HK-2 (cell line): ENCODE results near the gene PGM2L1.
A peak's percentile ranks its signal among the peaks of the same experiment; 100 is the strongest.
"Not testable (repeated sequence)": the region's sequence is repeated elsewhere in the genome, so short reads cannot be mapped to it uniquely, and the experiment has no call there.

ENCODE experiments used
- DNase-seq: peaks from one replicate; pipeline ENCODE4 v3.0.0-alpha.2; 2018; ENCODE audit not compliant: unreplicated experiment

Gene PGM2L1

GRCh38 chr11:74338963-74339362, 59.3 kb downstream of the PGM2L1 start:
- DNase-seq: no peak

- DNase-seq: no peak
These were observed 65.0 kb downstream of the PGM2L1 start for GRCh38 chr11:74333193-74333592.

DNA sequence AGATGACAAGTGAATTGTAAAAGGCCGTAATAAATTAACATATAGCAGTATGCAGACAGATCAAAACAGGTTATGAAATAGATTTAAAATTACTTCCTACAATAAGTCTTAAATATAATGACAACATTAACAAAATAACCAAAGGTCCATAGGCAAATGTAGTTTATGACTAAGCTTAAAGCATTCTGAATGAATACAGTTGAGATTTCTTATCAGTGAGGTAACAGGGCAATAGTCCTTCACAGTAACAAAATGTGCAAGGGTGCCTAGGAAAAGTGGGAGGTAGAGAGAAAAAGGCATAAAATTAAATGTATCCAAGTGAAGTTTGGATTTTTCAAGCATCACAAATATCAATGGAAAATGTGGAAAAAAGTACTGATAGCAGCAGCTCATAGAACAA, 65.9 kb downstream of the PGM2L1 start:
- DNase-seq: no peak

GRCh38 chr11:74331000-74331399, 67.2 kb downstream of the PGM2L1 start:
- DNase-seq: not testable (repeated sequence)

DNA sequence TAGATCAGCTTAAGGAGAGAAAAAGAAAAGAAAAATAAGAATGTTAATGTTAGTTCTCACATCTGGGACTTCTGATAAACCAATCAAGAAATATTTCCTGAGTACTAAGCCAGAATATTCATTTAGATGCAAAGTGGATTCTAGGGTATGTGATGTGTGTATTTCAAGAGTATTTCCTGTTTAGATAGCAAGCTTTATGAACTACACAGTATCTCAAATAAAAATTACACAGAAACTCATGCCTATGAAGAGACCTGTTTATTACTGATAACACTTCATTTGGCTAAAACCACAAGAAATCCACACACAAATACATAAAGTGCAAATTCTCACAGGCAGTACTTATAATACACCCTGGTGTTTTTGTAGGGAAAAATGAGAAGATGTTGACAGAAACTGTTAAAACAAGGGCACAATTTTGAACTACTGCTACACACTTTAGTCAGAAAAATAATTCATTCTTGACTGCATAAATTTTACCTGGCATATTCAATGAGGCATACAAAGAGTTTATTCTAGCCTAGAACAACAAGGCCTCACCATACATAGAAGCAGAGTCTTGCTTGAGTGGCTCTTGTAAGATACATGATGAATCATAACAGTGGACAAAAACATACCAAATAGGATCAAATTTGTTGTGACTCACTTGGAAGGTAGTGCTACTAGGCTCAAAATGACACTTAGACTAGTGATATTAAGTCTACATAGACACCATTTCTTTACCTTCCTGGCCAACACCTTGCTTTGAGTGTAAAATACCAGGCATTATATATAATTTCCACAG, 68.0 kb downstream of the PGM2L1 start:
- DNase-seq: no peak

DNA sequence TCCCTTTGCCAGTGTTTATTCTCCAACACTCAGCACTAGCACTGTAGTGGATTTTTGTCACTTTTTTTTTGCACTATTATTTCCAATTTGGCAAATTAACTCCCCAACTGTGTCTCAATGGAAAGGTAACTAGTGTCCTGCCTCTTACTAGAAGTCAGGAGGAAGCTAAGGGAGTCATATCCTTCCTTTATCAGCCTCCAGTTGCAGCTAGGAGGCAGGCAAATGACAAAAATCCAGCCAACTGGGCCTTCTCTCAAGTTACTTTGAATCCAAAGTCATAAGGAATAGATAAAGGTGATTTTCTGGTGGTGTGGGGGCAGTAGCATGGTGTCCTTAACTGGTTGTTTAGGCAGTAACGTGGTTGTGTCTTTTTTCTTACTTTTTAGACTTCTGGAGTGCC, 71.2 kb downstream of the PGM2L1 start:
- DNase-seq: no peak

GRCh38 chr11:74326665-74327064, 71.6 kb downstream of the PGM2L1 start:
- no peak for DNase-seq

DNA sequence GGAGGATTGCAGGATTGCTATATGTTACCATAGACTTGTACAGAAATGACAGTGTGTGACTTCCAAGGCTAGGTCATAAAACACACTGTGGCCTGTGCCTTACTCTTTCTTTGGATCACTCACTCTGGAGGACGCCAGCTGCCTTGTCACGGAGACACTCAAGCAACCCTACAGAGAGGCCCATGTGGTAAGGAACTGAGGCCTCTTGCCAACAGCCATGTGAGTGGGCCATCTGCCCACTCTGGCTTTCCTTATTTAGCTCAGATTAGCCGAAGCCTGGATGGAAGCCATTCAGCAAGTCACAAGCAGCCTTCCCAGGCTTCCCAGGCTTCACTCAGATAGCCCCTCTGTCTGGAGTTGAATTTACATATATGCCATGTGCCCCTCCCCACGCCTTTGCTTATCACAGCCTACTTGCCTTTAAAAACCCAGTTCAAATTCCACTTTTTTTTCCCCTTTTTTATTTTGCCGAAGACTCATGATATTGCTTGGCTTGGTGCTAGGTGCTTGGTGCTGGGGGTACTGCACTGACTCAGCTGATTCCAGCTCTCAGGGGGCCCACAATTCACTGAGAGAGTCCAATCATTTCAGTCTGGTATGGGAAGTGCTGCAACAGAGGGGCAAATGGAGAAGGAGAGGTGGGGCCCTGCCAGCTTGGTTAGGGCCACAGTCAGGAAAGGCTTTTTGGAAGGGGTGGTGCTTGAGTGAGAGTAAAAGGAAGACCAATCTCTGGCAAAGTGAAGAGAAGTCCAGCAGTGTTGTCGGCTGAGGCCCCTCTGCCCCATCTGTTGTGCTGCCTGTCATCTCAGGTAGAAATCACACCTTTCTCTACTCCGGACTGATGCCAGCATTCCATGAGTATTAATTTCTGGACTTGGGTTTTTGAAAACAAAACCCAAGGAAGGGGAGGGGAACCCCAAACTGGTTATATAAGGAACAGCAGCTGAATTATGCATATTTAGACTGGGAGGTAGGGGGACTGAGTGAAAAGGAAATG, 72.3 kb downstream of the PGM2L1 start:
- no peak for DNase-seq

GRCh38 chr11:74322667-74323066, 75.6 kb downstream of the PGM2L1 start:
- no peak for DNase-seq

DNA sequence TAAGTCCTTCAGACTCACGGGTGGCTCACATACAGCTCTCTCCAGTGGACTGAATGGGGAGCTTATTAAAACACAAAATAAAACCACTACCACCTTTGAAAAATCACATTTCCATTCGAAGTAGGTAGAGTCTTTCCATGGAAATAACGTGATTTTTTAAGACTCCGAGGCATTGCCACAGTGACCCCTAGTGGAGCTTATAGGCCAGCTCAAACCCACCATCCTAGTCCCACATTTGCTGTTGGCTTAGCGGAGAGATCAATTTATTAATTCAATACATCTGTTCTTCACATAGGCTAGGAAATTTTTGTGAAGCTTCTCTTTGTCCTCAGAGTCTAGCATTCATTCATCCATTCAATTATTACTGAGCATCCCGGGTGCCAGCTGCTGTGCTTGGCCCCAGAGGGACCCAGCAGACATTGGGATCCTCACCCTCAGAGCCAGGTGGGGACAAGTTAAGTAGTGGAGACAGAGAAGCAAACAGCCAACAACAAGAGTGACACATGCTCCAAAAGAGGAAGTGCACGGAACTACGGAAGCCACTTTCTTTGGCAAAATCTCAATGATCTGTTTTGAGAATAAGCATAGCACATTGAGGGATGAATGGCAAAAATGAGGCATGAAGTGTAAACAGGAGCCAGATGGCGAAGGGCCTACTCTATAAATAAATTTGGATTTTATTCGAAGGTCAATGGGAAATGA, 76.6 kb downstream of the PGM2L1 start:
- DNase-seq: no peak

- no peak for DNase-seq
These were observed 77.7 kb downstream of the PGM2L1 start for GRCh38 chr11:74320538-74320937.

GRCh38 chr11:74319139-74319816, 79.0 kb downstream of the PGM2L1 start:
- no peak for DNase-seq

GRCh38 chr11:74318241-74318932, 79.8 kb downstream of the PGM2L1 start:
- DNase-seq: no peak

DNA sequence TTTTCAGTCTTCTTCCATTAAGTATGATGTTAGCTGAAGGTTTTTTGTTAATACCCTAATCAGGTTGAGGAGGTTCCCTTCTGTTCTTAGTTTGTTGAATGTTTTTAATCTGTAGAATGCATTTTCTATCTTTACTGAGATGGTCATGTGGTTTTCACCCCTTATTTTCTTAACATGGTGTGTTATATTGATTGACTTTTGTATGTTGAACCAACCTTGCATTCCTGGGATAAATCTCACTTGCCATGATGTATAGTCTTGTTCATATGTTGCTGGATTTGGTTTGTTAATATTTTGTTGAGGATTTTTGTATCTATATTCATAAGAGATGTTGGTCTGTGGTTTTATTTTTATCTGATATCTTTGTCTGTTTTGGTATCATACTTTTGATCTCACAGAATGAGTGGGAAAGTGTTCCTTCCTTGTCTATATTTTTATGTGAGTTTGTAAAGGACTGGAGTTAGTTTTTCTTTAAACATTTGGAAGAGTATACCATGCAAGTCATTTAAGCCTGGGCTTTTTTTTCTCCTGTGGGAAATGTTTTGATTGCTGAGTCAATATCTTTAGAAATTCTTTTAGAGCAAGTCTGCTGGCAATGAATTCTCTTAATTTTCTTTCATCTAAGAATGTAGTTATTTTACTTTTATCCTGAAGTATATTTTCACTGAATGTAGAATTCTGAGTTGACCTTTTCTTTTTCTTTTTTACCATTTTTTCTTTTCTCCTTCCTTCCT, 81.3 kb downstream of the PGM2L1 start:
- DNase-seq: no peak

- DNase-seq: no peak
These were observed 85.9 kb downstream of the PGM2L1 start for GRCh38 chr11:74312326-74312725.

DNA sequence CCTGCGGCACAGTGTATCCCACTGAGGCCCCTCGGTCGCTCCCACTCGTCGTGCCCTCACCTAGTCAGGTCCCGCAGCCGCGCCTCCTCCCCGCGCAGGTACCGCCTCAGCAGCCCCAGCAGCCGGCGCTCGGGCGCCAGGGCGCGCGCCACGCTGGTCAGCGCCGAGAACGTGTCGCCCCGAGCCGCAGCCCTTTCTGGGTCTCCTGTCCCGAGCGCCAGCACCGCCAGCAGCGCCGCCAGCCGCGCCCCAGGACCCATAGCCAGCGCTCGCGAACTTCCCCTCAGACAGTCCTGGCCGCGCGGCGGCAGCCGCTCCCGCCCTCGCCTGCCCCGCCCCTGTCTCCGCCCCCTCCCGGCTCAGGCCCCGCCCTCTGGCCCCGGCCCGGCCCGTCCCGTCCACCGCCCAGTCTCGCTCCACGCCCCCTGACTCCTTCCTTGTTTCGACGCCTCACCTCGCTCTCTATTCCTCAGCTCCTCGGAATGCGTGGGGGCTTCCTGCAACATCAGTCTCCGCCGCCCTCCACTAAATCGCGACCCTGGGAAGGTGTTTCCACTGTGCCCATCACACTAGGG, 86.8 kb downstream of the PGM2L1 start, which contains the start of gene P4HA3:
Gene P4HA3, minus strand, starts transcription at position 289 of the 575 bp plus-strand sequence. Its CDS starts 29 bp downstream, at position 260.
- DNase-seq: peak; percentile 52

- no peak for DNase-seq
These were observed 87.4 kb downstream of the PGM2L1 start for GRCh38 chr11:74310857-74311256.

DNA sequence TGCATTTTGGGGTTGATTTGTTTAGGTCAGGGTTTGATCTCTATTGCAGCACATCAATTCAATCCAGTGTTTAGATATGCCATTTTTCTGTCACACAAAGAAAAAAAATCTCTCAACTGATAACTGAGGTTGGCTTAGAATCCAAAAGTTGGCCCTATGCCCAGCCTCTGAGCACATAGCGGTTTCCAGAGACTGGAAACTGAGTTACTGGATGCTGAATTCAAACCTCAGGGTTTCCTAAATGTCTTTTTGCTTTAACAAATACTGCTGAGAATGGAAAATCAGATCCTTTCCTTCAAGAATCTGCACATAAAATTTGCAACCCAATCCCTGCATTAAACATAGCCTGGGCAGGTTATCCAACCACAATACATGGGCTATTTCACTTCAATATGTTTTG, 90.8 kb downstream of the PGM2L1 start:
- DNase-seq: no peak

DNA sequence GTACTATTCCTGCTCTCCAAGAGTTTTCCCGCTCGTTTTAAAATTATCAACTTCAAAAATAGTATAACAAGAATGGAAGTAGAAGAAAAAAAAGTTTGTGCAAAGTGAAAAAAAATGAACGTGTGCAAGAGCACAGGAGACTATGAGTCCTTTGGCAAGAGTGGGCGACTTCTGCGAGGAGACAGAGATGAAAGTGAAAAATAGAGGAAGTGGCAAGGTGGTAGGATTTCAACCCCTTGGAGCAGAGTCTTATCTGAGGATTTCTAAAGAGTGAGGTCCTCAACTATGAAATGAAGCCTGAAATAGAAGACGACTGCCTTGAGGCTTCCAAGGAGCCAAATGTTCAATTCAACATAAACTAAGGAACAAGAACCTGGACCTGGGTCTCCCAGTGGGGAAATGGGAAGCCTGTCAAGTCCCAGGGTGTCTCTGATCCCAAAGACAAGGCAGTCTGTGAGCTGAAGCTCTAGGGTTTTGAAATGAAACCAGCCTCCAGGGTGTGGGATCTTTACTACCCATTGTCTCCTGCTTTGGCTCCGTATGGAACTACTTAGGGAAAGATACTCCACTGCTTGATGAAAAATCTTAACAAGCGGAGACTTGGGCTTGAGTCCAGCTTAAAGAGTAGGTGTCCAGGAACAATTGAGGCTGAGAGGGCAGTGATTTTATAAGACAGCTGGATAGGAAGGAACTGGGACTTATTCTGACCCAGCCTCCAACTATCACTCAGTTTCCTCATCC, 91.6 kb downstream of the PGM2L1 start:
- no peak for DNase-seq
